ENCODE measurements around the gene CYB561. TPM values are rescaled to one million over a fixed set of nuclear protein-coding genes. Genes with fewer than 3 reads are reported as not detected.

Gene CYB561
- total and polyA plus RNA-seq, 2 experiments from 2014 or later = 13.7 to 30.9 TPM

DNA sequence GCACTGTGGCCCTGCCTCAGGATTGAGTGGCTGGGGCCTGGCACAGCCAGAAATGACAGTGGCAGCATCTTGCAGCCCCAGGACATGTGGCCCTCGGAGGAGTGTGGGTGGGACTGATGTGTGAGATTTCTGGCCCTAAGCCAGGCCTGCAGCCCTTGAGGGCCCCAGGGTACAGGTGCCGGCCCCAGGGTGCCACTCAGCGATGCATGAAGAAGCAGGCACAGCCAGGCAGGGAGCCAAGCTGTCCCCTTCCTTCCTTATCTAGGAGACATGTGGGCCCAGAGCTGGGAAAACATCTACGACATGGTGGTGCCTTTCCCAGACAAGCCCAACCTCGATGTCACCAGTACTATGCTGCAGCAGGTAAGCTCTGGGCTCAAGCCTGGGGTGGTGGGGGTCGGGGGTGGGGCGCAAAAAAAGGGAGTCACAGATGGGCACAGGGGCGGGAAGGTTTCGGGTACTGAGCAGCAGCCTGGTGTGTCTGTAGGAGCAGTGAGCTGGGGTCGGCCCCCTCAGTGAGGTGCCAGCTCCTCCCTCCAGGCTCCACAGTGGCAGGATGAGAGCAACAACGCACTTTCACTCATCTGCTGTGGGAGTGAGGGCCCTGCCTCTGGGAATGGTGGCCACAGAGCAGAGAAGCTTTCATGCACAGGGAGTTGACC, 34.9 kb upstream of the CYB561 start:
- no peak overlapping the region for H2AFZ ChIP-seq
- TF ChIP-seq ZNF114 (CRISPR knock-in tag; IDR thresholded peaks at IDR 0.05) (no peak), EZH2phosphoT487 (IDR thresholded peaks at IDR 0.05; ENCODE audit: unreplicated experiment) (no peak), CREB1 (CRISPR knock-in tag; IDR thresholded peaks at IDR 0.05; ENCODE audit: low read depth) (no peak), STAT1 (IDR thresholded peaks at IDR 0.05; ENCODE audit: unreplicated experiment) (no peak), ZNF331 (CRISPR knock-in tag; IDR thresholded peaks at IDR 0.05; ENCODE audit: low read depth) (no peak), NANOG (IDR thresholded peaks at IDR 0.05; ENCODE audit: borderline replicate concordance) (no peak), POLR2AphosphoS5 (IDR thresholded peaks at IDR 0.05; ENCODE audit: low read depth) (no peak), JUNB (IDR thresholded peaks at IDR 0.05; ENCODE audit: unreplicated experiment) (no peak), EZH2 (IDR thresholded peaks at IDR 0.05; ENCODE audit: low read depth, unreplicated experiment) (no peak)
- TF ChIP-seq, protein P1, sequence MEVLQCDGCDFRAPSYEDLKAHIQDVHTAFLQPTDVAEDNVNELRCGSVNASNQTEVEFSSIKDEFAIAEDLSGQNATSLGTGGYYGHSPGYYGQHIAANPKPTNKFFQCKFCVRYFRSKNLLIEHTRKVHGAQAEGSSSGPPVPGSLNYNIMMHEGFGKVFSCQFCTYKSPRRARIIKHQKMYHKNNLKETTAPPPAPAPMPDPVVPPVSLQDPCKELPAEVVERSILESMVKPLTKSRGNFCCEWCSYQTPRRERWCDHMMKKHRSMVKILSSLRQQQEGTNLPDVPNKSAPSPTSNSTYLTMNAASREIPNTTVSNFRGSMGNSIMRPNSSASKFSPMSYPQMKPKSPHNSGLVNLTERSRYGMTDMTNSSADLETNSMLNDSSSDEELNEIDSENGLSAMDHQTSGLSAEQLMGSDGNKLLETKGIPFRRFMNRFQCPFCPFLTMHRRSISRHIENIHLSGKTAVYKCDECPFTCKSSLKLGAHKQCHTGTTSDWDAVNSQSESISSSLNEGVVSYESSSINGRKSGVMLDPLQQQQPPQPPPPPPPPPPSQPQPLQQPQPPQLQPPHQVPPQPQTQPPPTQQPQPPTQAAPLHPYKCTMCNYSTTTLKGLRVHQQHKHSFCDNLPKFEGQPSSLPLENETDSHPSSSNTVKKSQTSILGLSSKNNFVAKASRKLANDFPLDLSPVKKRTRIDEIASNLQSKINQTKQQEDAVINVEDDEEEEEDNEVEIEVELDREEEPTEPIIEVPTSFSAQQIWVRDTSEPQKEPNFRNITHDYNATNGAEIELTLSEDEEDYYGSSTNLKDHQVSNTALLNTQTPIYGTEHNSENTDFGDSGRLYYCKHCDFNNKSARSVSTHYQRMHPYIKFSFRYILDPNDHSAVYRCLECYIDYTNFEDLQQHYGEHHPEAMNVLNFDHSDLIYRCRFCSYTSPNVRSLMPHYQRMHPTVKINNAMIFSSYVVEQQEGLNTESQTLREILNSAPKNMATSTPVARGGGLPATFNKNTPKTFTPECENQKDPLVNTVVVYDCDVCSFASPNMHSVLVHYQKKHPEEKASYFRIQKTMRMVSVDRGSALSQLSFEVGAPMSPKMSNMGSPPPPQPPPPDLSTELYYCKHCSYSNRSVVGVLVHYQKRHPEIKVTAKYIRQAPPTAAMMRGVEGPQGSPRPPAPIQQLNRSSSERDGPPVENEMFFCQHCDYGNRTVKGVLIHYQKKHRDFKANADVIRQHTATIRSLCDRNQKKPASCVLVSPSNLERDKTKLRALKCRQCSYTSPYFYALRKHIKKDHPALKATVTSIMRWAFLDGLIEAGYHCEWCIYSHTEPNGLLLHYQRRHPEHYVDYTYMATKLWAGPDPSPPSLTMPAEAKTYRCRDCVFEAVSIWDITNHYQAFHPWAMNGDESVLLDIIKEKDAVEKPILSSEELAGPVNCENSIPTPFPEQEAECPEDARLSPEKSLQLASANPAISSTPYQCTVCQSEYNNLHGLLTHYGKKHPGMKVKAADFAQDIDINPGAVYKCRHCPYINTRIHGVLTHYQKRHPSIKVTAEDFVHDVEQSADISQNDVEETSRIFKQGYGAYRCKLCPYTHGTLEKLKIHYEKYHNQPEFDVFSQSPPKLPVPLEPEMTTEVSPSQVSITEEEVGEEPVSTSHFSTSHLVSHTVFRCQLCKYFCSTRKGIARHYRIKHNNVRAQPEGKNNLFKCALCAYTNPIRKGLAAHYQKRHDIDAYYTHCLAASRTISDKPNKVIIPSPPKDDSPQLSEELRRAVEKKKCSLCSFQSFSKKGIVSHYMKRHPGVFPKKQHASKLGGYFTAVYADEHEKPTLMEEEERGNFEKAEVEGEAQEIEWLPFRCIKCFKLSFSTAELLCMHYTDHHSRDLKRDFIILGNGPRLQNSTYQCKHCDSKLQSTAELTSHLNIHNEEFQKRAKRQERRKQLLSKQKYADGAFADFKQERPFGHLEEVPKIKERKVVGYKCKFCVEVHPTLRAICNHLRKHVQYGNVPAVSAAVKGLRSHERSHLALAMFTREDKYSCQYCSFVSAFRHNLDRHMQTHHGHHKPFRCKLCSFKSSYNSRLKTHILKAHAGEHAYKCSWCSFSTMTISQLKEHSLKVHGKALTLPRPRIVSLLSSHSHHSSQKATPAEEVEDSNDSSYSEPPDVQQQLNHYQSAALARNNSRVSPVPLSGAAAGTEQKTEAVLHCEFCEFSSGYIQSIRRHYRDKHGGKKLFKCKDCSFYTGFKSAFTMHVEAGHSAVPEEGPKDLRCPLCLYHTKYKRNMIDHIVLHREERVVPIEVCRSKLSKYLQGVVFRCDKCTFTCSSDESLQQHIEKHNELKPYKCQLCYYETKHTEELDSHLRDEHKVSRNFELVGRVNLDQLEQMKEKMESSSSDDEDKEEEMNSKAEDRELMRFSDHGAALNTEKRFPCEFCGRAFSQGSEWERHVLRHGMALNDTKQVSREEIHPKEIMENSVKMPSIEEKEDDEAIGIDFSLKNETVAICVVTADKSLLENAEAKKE (CRISPR knock-in tag; IDR thresholded peaks at IDR 0.05) = no peak
- TF ChIP-seq, protein P2, sequence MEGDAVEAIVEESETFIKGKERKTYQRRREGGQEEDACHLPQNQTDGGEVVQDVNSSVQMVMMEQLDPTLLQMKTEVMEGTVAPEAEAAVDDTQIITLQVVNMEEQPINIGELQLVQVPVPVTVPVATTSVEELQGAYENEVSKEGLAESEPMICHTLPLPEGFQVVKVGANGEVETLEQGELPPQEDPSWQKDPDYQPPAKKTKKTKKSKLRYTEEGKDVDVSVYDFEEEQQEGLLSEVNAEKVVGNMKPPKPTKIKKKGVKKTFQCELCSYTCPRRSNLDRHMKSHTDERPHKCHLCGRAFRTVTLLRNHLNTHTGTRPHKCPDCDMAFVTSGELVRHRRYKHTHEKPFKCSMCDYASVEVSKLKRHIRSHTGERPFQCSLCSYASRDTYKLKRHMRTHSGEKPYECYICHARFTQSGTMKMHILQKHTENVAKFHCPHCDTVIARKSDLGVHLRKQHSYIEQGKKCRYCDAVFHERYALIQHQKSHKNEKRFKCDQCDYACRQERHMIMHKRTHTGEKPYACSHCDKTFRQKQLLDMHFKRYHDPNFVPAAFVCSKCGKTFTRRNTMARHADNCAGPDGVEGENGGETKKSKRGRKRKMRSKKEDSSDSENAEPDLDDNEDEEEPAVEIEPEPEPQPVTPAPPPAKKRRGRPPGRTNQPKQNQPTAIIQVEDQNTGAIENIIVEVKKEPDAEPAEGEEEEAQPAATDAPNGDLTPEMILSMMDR (conservative IDR thresholded peaks at IDR 0.05; ENCODE audit: low read depth in 2 of 2) = no peak
- TF ChIP-seq, protein P3, sequence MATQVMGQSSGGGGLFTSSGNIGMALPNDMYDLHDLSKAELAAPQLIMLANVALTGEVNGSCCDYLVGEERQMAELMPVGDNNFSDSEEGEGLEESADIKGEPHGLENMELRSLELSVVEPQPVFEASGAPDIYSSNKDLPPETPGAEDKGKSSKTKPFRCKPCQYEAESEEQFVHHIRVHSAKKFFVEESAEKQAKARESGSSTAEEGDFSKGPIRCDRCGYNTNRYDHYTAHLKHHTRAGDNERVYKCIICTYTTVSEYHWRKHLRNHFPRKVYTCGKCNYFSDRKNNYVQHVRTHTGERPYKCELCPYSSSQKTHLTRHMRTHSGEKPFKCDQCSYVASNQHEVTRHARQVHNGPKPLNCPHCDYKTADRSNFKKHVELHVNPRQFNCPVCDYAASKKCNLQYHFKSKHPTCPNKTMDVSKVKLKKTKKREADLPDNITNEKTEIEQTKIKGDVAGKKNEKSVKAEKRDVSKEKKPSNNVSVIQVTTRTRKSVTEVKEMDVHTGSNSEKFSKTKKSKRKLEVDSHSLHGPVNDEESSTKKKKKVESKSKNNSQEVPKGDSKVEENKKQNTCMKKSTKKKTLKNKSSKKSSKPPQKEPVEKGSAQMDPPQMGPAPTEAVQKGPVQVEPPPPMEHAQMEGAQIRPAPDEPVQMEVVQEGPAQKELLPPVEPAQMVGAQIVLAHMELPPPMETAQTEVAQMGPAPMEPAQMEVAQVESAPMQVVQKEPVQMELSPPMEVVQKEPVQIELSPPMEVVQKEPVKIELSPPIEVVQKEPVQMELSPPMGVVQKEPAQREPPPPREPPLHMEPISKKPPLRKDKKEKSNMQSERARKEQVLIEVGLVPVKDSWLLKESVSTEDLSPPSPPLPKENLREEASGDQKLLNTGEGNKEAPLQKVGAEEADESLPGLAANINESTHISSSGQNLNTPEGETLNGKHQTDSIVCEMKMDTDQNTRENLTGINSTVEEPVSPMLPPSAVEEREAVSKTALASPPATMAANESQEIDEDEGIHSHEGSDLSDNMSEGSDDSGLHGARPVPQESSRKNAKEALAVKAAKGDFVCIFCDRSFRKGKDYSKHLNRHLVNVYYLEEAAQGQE (IDR thresholded peaks at IDR 0.05; ENCODE audit: unreplicated experiment) = no peak
- TF ChIP-seq, protein P4, sequence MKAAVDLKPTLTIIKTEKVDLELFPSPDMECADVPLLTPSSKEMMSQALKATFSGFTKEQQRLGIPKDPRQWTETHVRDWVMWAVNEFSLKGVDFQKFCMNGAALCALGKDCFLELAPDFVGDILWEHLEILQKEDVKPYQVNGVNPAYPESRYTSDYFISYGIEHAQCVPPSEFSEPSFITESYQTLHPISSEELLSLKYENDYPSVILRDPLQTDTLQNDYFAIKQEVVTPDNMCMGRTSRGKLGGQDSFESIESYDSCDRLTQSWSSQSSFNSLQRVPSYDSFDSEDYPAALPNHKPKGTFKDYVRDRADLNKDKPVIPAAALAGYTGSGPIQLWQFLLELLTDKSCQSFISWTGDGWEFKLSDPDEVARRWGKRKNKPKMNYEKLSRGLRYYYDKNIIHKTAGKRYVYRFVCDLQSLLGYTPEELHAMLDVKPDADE (IDR thresholded peaks at IDR 0.05) = no peak
- Mint-ChIP-seq H3K27me3 (ENCODE audit: insufficient read depth, low read depth, poor library complexity) (peaks cover 27% of the 10 kb centered on the region), H3K4me3 (no peak overlapping the region), H3K27ac (no peak overlapping the region), H3K36me3 (ENCODE audit: low read depth) (no peaks in the 10 kb centered on the region; the same call in 2 of the 3 replicates), H3K4me1 (peaks cover 19% of the 10 kb centered on the region), H3K9me3 (no peaks in the 10 kb centered on the region; the same call in 2 of the 3 replicates)
- H3K27ac ChIP-seq (ENCODE audit: low read depth) = no peak overlapping the region
- H4K20me1 ChIP-seq (replicated peaks; ENCODE audit: insufficient read depth) = no peaks in the 10 kb centered on the region
- ATAC-seq = no peak
- H3K4me1 ChIP-seq (ENCODE audit: insufficient read depth) = peaks cover 15% of the 10 kb centered on the region
- peaks cover 16% of the 10 kb centered on the region for H3K27me3 ChIP-seq (ENCODE audit: insufficient read depth)
- H3K36me3 ChIP-seq (ENCODE audit: insufficient read depth) = no peaks in the 10 kb centered on the region
- H3K4me3 ChIP-seq = no peak overlapping the region
- no peaks in the 10 kb centered on the region for H3K79me2 ChIP-seq (replicated peaks; ENCODE audit: insufficient read depth)
- H3K9me2 ChIP-seq (ENCODE audit: insufficient read depth) = no peaks in the 10 kb centered on the region
- no peak overlapping the region for H3K4me2 ChIP-seq
- no peak for DNase-seq (ENCODE audit: low spot score)
- H3F3A ChIP-seq (replicated peaks; ENCODE audit: low read depth) = 0 out of 2 replicates have a peak, but pooled peaks cover 5% of the 10 kb centered on the region

All from GM23338 (cell line).